ENCODE measurements around the gene CCDC149. TPM values are rescaled to one million over a fixed set of nuclear protein-coding genes. Genes with fewer than 3 reads are reported as not detected.

CCDC149 gene
- total and polyA plus RNA-seq, 2 donors (not counting 1 experiment from before 2014, with no cell fraction given): not detected

DNA sequence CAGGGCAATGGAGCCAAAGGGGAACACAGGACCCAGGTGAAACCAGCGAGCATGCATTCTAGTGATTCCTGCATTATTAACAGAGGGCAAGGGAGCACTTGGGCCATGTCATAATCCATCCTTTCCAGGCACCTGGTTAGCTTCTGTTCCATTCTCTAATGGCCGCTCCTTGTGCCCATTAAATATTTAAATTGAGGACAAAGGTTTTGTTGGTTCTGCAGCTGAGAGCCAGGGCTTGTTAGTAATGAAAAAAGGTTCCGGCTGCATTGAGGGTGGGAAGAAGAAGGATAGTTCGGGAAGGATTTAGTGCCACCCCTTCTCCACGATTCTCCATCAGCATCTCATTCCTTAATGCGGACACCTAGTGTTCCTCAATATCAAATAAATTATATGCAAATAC is 103.9 kb downstream of the CCDC149 start:
- Histone ChIP-seq H3K79me2 (ENCODE audit: control insufficient read depth, insufficient read depth, low read length) (no peaks in the 10 kb centered on the region), H3K4me3 (ENCODE audit: control extremely low read depth in 1 of 5, extremely low read depth in 1 of 5, insufficient read depth in 1 of 5, low read depth in 2 of 5, low read length in 4 of 5) (no peak overlapping the region), H3K9me3 (ENCODE audit: control extremely low read depth in 1 of 3, control insufficient read depth in 2 of 3, insufficient read depth in 1 of 3, low read length in 2 of 3) (peaks cover 0 to 3% (median 0%) of the 10 kb centered on the region in 3 donors), H2AFZ (ENCODE audit: insufficient read depth, low read depth, low read length, poor library complexity, severe bottlenecking) (no peak overlapping the region), H3K27ac (ENCODE audit: low read length in 2 of 2) (no peak overlapping the region), H4K20me1 (ENCODE audit: control insufficient read depth, insufficient read depth, low read length, poor library complexity, severe bottlenecking) (no peaks in the 10 kb centered on the region), H3K36me3 (replicated peaks in 1 of 2; ENCODE audit: control extremely low read depth in 1 of 2, control insufficient read depth in 1 of 2, extremely low read depth in 1 of 2, insufficient read depth in 2 of 2, low read length in 1 of 2) (no peaks in the 10 kb centered on the region), H3K27me3 (replicated peaks in 1 of 4; ENCODE audit: control extremely low read depth in 1 of 4, control insufficient read depth in 3 of 4, insufficient read depth in 4 of 4, low read length in 3 of 4) (no peaks in the 10 kb centered on the region), H3K4me2 (replicated peaks; ENCODE audit: low read depth, low read length, poor library complexity, severe bottlenecking) (no peak overlapping the region), H3K9ac (ENCODE audit: low read length) (no peak overlapping the region), H3K4me1 (ENCODE audit: control insufficient read depth in 2 of 2, insufficient read depth in 2 of 2, low read length in 2 of 2) (no peaks in the 10 kb centered on the region)
- no peak overlapping the region for H3K4me3 Mint-ChIP-seq
- DNase-seq (no peak), ATAC-seq (ENCODE audit: low read depth) (no peak)
- no peak for TF ChIP-seq EZH2 (IDR thresholded peaks at IDR 0.05; ENCODE audit: borderline replicate concordance, insufficient read depth, low read depth, low read length, poor library complexity, severe bottlenecking)
- TF ChIP-seq, protein P1, sequence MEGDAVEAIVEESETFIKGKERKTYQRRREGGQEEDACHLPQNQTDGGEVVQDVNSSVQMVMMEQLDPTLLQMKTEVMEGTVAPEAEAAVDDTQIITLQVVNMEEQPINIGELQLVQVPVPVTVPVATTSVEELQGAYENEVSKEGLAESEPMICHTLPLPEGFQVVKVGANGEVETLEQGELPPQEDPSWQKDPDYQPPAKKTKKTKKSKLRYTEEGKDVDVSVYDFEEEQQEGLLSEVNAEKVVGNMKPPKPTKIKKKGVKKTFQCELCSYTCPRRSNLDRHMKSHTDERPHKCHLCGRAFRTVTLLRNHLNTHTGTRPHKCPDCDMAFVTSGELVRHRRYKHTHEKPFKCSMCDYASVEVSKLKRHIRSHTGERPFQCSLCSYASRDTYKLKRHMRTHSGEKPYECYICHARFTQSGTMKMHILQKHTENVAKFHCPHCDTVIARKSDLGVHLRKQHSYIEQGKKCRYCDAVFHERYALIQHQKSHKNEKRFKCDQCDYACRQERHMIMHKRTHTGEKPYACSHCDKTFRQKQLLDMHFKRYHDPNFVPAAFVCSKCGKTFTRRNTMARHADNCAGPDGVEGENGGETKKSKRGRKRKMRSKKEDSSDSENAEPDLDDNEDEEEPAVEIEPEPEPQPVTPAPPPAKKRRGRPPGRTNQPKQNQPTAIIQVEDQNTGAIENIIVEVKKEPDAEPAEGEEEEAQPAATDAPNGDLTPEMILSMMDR (IDR thresholded peaks at IDR 0.05): no peak
- peaks cover 7% of the 10 kb centered on the region for H3K27me3 Mint-ChIP-seq
- peaks cover 2% of the 10 kb centered on the region for H3K9me3 Mint-ChIP-seq (ENCODE audit: insufficient read depth)
- ChIA-PET POLR2A (no interaction called here), CTCF (no interaction called here)
- 80% methylated on average over 1 of the region's 6 CpGs for WGBS (ENCODE audit: insufficient coverage)
- intact Hi-C loops (cut with micrococcal nuclease): no loop called here
- H3K4me1 Mint-ChIP-seq: no peaks in the 10 kb centered on the region
- H3K27ac Mint-ChIP-seq: no peak overlapping the region

DNA sequence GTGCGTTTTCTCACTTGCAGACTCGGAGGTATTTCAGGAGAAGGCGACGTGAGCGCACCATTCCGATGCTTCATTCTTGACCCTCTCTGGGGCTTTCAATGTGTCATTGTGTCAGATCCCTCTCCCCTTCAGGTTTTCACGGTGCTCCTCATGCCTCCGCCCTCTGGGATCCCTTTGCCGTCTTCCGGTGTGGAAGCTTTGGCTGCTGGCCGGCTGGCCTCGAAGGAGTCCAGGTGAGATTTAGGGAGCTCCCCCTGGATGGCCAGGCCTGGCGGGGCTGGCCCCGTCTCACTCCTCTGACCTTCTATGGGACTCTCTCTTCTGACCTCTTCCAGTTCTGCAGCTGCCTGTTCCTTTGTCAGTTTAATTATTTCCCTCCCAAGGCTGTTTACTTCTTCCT is 104.6 kb downstream of the CCDC149 start:
- 93% methylated on average over 14 of the region's 14 CpGs for WGBS (ENCODE audit: insufficient coverage)
- Histone ChIP-seq H3K27me3 (replicated peaks in 1 of 4; ENCODE audit: control extremely low read depth in 1 of 4, control insufficient read depth in 3 of 4, insufficient read depth in 4 of 4, low read length in 3 of 4) (no peaks in the 10 kb centered on the region), H3K9ac (ENCODE audit: low read length) (no peak overlapping the region), H3K4me1 (ENCODE audit: control insufficient read depth in 2 of 2, insufficient read depth in 2 of 2, low read length in 2 of 2) (no peaks in the 10 kb centered on the region), H3K36me3 (replicated peaks in 1 of 2; ENCODE audit: control extremely low read depth in 1 of 2, control insufficient read depth in 1 of 2, extremely low read depth in 1 of 2, insufficient read depth in 2 of 2, low read length in 1 of 2) (no peaks in the 10 kb centered on the region), H3K4me3 (ENCODE audit: control extremely low read depth in 1 of 5, extremely low read depth in 1 of 5, insufficient read depth in 1 of 5, low read depth in 2 of 5, low read length in 4 of 5) (no peak overlapping the region), H3K9me3 (ENCODE audit: control extremely low read depth in 1 of 3, control insufficient read depth in 2 of 3, insufficient read depth in 1 of 3, low read length in 2 of 3) (peaks cover 0 to 3% (median 0%) of the 10 kb centered on the region in 3 donors), H3K79me2 (ENCODE audit: control insufficient read depth, insufficient read depth, low read length) (no peaks in the 10 kb centered on the region), H3K4me2 (replicated peaks; ENCODE audit: low read depth, low read length, poor library complexity, severe bottlenecking) (no peak overlapping the region), H3K27ac (ENCODE audit: low read length in 2 of 2) (no peak overlapping the region), H4K20me1 (ENCODE audit: control insufficient read depth, insufficient read depth, low read length, poor library complexity, severe bottlenecking) (no peaks in the 10 kb centered on the region), H2AFZ (ENCODE audit: insufficient read depth, low read depth, low read length, poor library complexity, severe bottlenecking) (no peak overlapping the region)
- ATAC-seq (ENCODE audit: low read depth) (no peak), DNase-seq (no peak)
- ChIA-PET CTCF (no interaction called here), POLR2A (no interaction called here)
- Mint-ChIP-seq H3K27ac (no peak overlapping the region), H3K4me3 (no peak overlapping the region), H3K9me3 (ENCODE audit: insufficient read depth) (peaks cover 2% of the 10 kb centered on the region), H3K4me1 (no peaks in the 10 kb centered on the region), H3K27me3 (peaks cover 10% of the 10 kb centered on the region)
- intact Hi-C loops (cut with micrococcal nuclease): no loop called here
- no peak for TF ChIP-seq EZH2 (IDR thresholded peaks at IDR 0.05; ENCODE audit: borderline replicate concordance, insufficient read depth, low read depth, low read length, poor library complexity, severe bottlenecking)
- TF ChIP-seq, protein P1 (IDR thresholded peaks at IDR 0.05): no peak
